Right ventricle myocardium inferior (tissue), 1 donor: ENCODE data around the gene RPGRIP1. TPM values are rescaled to one million over a fixed set of nuclear protein-coding genes. Genes with fewer than 3 reads are reported as not detected.
"Not testable (repeated sequence)": the region's sequence is repeated elsewhere in the genome, so short reads cannot be mapped to it uniquely, and the experiment has no call there.

Experiments used
- ATAC-seq: fragments of 200-7000 bp; cut with Tn5 transposase; one replicate; pipeline ENCODE4 v1.9.1; 2020; ENCODE audit warnings: mild to moderate bottlenecking, moderate library complexity
- DNase-seq: peaks from one replicate; pipeline ENCODE4 v3.0.0; 2021; ENCODE audit errors: missing footprints
- intact Hi-C: fragments of 100-400 bp; cut with DNase I; formaldehyde crosslinking; loops from one replicate; pipeline ENCODE4 v1.11.0; 2022
- total RNA-seq: library from RNA; stranded (reverse); fragmentation: NEBNext Ultra II Directional; extraction: Animal tissue kit (Norgen Biotek cat#: 25700); gene quantifications from one replicate; pipeline ENCODE4 v1.2.1, GENCODE V29; 2021
- donor health status: DM: no; HTN: yes; CAD: no; lungs with severe emphysema.

The RPGRIP1 gene
- total RNA-seq, 1 donor from 2014 or later = 0.60 TPM

- intact Hi-C loops = no loop called here
- DNase-seq (no peak), ATAC-seq (peak; percentile 5)
These were observed 23.1 kb upstream of the RPGRIP1 start for GRCh38 chr14:21256539-21257393.

GRCh38 chr14:21257394-21257909 lies 22.4 kb upstream of the RPGRIP1 start:
- no peak for ATAC-seq
- intact Hi-C loops = no loop called here
- no peak for DNase-seq

- ATAC-seq = no peak
- no peak for DNase-seq
- intact Hi-C loops = no loop called here
These were observed 21.6 kb upstream of the RPGRIP1 start for GRCh38 chr14:21258005-21258888.

DNA sequence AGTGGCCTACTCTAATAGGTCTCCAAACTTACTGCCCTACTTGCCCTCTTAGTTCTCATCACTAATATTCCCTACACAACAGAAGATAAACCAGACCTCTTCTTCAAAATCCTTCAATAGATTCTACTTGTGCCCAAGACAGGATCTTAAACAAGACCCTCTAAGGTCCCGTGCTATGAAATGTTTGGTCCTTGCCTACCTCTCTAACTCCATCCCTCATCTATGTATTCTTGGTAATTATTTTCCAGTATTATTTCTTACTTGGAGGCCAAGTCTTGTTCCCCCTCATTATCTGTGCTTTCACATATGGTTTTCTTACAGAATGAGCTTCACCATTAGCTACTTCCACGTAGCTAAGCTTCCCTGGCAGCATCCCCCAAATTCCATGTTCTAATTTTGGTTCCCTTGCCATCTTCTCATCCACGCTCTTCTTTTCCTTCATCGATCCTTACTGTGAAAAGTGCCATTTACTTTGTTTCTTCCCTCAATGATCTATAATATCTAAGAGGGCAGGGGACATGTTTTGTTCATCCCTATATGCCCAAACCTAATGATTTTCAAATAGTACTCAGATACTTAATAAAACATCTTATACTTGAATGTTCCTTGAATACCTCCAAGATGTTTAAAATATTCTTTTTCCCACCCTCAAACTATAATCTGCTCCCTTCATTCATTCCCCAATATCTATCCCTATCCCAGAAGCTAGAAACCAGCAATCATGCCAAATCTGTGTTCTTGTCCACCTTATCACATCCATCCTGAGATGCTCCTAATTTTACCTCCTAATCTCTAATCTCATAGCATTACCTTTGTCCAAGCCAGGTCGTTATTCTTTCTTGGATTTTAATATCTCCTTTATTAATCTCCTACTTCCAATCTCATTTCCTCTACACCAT lies 20.7 kb upstream of the RPGRIP1 start:
- no peak for DNase-seq
- intact Hi-C loops = no loop called here

DNA sequence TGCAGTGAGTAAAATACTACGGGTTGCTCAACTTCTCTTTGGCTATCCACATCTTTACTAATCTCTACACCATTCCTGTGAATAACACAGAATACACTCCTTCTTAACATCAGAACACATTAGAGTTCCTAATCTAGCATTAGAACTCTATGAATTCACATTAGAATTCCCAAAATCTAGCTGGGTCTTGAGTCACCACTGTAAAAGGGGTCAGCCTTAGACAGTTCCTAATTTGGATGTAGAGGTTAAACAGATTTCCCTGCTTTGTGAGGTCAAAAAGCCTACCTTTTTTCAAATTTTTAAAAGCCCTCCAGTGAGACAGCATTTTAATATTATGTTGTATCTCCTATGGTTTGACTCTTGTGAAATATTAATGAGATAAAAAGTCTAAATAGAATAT lies 18.1 kb upstream of the RPGRIP1 start:
- no peak for ATAC-seq
- intact Hi-C loops = loop anchor here (10.0 kb wide), 1 partner anchor 123 kb away; the partner anchor contains the start of gene SUPT16H
- DNase-seq = no peak

More for the DNA sequence above, 20.7 kb upstream of the RPGRIP1 start:
- ATAC-seq = no peak

DNA sequence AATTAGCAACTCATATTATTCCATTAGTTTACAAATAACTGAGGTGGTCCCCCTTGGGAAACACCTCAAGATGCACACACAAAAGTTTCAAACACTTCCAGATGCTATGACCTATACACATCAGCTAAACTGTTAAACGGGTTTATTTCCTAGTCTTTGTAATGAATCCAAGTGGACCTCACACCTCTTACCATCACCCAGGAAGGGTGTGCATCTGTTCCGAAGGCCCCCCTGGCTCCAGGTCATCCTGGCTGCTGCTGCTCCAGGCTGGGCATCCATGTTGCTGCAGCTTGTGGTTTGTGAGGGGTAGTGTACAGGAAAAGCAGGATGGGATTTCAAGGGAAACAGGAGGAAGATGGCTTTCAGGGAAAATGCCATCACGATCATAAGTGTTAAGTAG lies 17.5 kb upstream of the RPGRIP1 start:
- DNase-seq = no peak
- no peak for ATAC-seq
- intact Hi-C loops = loop anchor here (10.0 kb wide), 1 partner anchor 122 kb away; the partner anchor contains the start of gene SUPT16H

GRCh38 chr14:21263284-21264024 lies 16.4 kb upstream of the RPGRIP1 start:
- intact Hi-C loops = loop anchor here (10.0 kb wide), 1 partner anchor 121 kb away; the partner anchor contains the start of gene SUPT16H
- ATAC-seq = no peak

GRCh38 chr14:21264025-21264801 lies 15.7 kb upstream of the RPGRIP1 start:
- intact Hi-C loops = loop anchor here (10.0 kb wide), 1 partner anchor 121 kb away; the partner anchor contains the start of gene SUPT16H
- no peak for DNase-seq
- no peak for ATAC-seq

More at GRCh38 chr14:21263284-21264024, 16.4 kb upstream of the RPGRIP1 start:
- no peak for DNase-seq

DNA sequence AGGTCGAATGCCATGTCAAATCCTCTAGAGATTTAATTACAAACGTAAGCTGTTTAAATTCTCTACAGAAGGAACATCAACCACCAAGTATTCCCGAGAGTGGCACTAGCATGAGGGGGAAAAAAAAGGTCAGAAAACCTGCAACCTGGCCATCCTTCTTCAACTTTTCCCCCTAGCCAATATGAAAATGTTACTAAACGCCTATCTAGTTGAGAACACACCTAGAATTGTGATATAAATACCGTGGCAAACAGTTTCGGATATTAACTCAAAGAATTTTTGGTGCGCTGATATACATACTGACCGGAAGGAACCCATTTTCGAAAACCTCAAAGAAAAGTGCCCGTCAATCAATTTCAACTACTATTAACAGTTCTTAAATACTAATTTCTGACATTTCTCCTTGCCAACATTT lies 12.4 kb upstream of the RPGRIP1 start:
- intact Hi-C loops = loop anchor here (5.0 to 10.0 kb wide), 2 partner anchors 35 to 117 kb away; partner anchors contain the start of gene SUPT16H
- ATAC-seq (no peak), DNase-seq (no peak)

- intact Hi-C loops = loop anchor here (5.0 to 10.0 kb wide), 2 partner anchors 36 to 117 kb away; partner anchors contain the start of gene SUPT16H
- no peak for DNase-seq
- no peak for ATAC-seq
These were observed 11.8 kb upstream of the RPGRIP1 start for GRCh38 chr14:21267886-21268616.

GRCh38 chr14:21268617-21269251 lies 11.1 kb upstream of the RPGRIP1 start:
- ATAC-seq (no peak), DNase-seq (no peak)
- intact Hi-C loops = loop anchor here (5.0 to 10.0 kb wide), 2 partner anchors 36 to 116 kb away; partner anchors contain the start of gene SUPT16H

- DNase-seq (peak; percentile 100), ATAC-seq (peak; percentile 99)
- intact Hi-C loops = loop anchor here (5.0 to 10.0 kb wide), 2 partner anchors 37 to 115 kb away; partner anchors contain the start of gene SUPT16H
These were observed 10.4 kb upstream of the RPGRIP1 start, which contains the start of gene HNRNPC for GRCh38 chr14:21269252-21270046. Gene HNRNPC (minus strand): TSS chr14:21269442. CDS start chr14:21234193, 35,249 bp downstream.

- DNase-seq, intact Hi-C loops, ATAC-seq: not testable (repeated sequence)
These were observed 7.2 kb upstream of the RPGRIP1 start for GRCh38 chr14:21272661-21273060.

DNA sequence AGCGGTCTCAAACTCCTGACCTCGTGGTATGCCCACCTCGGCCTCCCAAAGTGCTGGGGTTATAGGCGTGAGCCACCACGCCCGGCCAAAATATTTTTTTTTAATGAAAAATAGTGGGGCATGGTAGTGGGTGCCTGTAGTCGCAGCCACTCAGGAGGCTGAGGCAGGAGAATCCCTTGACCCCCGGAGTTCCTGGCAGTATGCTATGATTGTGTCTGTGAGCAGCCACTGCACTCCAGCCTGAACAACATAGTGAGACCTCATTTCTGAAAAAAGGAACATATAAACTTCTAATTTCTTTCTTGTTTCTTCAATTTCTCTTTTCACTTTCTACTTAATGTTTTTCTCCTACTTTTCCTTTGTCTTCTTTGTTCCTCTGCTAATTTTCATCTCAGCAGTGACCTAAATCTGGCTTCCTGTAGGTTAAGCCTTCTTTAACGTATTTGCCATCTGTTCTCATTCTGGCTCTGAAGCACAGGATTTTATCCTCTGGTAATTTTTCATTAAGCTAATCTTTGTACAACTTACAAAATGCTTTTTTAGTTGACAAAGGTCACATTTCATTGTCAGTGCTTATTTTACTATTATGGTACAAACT lies 4.5 kb upstream of the RPGRIP1 start:
- intact Hi-C loops = no loop called here
- DNase-seq = no peak
- no peak for ATAC-seq
